Hematopoietic multipotent progenitor cell treated with erythropoietin and hydrocortisone succinate and interleukin-3 and kit ligand, for 17 days (in vitro differentiated cells): Measurements from ENCODE around the gene COA3.

ENCODE experiments used
- DNase-seq: peaks from one replicate; pipeline ENCODE4 v3.0.0-alpha.2; 2015; ENCODE audit warnings: low spot score

The COA3 gene, protein sequence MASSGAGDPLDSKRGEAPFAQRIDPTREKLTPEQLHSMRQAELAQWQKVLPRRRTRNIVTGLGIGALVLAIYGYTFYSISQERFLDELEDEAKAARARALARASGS

DNA sequence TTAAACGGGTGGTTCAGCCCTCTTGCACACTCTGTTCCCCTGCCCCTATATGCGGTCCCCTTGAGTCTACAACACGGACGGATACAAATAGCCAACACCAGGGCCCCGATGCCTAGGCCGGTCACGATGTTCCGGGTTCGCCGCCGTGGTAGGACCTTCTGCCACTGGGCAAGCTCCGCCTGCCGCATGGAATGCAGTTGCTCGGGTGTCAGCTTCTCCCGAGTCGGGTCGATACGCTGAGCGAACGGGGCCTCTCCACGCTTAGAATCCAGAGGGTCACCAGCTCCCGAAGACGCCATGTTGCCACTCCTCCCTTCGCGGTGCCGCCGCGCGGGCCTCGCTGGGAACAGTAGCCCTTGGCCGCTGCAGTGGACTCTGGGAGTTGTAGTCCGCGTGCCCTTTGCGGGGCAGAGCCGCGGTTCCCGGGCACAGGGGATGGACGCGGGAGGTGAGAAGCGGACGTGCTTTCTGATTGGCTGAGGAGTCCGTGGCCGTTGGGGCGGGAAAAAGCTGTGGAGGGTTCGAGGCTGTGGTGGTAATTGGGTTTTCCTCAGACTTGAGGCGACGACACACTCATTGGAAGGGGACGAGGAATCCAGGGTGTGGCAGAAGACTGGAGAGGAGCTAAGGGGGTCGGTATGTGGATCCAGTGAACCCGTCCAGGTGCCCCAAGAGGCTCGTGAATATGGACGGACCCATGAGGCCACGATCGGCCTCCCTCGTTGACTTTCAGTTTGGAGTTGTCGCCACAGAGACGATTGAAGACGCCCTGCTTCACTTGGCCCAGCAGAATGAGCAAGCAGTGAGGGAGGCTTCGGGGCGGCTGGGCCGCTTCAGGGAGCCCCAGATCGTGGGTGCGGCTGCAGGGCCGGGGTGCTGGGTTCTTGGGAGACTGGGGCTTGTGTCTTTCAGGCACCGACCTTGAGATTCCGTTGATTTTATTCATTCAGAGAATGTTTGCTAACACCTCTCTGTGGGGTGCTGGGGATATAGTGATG, at the start of gene COA3, which contains the start of gene CNTD1:
TSS of gene COA3 (minus strand) at position 322 of the 998 bp plus-strand sequence. CDS start at position 299, 23 bp downstream.
TSS of gene CNTD1 (plus strand) at position 479 of the 998 bp plus-strand sequence. CDS start at position 686, 207 bp downstream.
- peak; percentile 66 for DNase-seq

DNA sequence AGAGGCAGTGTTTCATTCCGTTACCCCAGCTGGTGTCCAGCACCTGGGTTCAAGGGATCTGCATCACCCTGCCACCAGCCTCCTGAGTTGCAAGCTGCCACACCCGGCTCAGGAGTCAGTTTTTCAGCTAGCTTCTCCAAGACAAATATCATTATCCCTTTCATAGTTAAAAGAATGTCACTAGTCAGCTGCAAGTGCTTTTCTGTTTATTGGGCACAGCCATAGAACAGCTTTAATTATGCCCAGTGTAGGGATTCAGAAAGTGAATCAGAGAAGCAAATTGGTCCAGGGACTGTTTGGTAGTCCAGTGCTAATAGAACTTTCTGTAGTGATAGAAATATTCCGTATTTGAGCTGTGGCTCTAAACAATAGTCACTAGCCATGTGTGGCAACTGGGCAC, 49.6 kb upstream of the COA3 start:
- no peak for DNase-seq

DNA sequence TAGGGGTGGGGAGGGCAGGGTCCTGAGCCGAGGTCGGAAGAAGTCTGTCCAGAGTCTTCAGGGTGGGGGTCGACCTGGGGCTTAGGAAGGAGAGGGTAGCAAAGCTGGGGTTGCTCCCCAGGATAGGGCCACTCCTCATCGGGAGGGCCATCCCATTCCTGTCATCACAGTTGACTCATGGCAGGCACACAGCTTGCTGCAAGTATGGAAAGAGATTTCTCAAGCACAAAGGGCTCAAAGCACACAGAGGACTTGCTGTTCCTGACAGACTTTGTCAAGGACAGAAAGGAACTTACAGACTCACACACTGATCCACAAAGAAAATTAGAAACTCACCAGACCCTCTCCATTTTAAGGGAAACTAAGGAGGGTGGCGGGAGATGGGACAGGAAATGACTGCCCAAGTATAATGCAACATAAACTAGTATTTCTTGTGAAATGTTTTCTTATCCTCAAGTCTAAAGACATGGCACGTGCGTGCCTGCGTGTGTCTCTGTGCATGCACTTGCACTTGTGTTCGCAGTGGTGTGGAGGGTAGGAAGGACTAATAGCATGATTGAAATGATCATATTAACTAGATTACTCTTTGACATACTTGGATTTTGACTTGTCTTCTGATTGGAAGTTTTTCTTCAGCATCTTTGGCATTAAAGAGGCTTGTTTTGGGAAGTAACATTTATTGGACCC, 48.2 kb upstream of the COA3 start:
- DNase-seq = no peak

DNA sequence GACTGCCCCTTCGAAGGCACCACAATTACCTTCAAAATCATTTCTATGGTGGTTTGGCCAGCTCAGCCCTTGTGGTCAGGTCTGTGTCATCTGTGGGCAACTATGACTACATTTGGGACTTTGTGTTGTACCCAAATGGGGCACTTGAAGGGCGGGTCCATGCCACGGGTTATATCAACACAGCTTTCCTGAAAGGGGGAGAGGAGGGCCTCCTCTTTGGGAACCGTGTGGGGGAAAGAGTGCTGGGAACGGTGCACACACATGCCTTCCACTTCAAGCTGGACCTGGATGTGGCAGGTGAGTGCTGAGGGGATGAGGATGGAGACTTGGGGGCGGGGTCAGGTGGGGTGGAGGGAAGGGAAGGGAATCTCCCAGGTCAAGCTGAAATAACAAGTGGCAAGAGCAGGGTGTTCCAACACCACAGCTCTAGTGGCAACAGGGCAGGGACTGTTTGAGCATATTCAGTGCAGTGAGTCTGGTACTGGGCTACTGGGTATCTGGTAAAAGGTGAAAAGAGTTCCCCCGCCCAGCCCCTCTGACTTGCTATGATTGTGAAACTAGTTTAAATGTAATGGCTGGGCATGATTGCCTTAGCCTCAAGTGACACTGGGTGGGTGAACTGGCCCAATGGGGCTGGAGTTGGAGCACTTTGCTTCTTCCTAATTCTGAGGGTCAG, 47.6 kb upstream of the COA3 start:
- DNase-seq = no peak

DNA sequence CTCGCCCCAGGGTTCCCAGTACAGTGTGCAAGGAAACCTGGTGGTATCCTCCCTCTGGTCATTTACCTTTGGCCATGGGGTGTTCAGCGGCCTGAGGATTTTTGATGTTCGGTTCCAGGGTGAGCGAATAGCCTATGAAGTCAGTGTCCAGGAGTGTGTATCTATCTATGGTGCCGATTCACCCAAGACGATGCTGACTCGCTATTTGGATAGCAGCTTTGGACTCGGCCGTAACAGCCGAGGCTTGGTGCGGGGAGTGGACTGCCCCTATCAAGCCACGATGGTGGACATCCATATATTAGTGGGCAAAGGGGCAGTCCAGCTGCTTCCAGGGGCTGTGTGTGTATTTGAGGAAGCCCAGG, 47.0 kb upstream of the COA3 start:
- DNase-seq = no peak

DNA sequence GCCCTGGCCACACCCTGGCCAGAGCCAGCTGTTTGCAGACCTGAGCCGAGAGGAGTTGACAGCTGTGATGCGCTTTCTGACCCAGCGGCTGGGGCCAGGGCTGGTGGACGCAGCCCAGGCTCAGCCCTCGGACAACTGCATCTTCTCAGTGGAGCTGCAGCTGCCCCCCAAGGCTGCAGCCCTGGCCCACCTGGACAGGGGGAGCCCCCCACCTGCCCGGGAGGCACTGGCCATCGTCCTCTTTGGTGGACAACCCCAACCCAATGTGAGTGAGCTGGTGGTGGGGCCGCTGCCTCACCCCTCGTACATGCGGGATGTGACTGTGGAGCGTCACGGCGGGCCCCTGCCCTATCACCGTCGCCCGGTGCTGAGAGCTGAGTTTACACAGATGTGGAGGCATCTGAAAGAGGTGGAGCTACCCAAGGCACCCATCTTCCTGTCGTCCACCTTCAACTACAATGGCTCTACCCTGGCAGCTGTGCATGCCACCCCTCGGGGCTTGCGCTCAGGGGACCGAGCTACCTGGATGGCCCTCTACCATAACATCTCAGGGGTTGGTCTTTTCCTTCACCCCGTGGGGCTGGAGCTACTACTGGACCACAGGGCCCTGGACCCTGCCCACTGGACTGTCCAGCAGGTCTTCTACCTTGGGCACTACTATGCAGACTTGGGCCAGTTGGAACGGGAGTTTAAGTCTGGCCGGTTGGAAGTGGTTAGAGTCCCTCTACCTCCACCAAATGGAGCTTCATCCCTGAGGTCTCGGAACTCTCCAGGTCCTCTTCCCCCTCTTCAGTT, 46.5 kb upstream of the COA3 start:
- DNase-seq = no peak

DNA sequence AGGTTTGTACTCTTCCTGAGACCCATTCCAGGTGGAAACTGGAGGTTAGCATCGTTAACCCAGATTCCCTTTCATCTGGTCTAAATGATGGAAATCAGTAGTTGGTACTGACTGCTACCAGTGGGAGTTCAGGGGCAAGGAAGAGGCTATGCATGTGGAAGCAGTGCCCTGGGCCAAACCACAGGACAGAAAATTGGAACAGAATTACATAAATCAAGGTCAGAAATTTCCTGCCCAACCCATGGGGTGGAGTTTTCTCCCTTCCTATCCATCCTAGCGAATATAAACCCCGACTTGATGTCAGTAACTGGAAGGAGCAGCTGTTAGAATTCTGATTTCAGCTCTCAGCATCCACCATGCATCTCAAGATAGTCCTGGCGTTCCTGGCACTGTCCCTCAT, 45.8 kb upstream of the COA3 start, which contains the start of gene AOC2:
TSS of gene AOC2 (plus strand) at position 310 of the 400 bp plus-strand sequence. CDS start at position 357, 47 bp downstream.
- no peak for DNase-seq

DNA sequence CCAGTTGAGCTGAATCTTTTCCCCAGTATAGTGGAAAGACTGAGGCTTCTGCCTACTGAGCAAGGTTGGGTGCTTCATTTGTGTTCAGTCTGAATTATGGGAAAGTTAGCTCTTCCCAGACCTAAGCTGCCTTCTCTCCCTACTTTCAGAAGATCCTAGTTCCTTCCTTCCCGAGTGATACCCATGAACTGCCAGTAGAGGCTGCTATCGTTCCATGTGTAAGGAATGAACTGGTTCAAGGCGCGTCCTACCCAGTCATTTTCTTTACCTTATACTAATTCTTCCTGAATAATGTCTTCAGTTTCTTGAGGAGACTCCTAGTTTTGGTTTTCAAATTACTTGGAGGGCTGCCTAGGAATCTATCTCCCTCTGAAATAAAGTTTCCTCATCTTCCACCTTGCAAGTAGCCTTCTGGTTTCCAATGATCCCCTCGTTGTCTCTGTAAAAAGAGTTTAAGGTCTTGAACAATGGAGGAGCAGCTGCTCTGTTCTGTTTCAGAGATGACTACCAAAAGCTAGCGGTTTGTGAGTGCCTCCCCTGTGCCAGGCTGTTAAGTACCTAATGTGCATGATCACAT, 44.9 kb upstream of the COA3 start:
- DNase-seq = peak; percentile 71

DNA sequence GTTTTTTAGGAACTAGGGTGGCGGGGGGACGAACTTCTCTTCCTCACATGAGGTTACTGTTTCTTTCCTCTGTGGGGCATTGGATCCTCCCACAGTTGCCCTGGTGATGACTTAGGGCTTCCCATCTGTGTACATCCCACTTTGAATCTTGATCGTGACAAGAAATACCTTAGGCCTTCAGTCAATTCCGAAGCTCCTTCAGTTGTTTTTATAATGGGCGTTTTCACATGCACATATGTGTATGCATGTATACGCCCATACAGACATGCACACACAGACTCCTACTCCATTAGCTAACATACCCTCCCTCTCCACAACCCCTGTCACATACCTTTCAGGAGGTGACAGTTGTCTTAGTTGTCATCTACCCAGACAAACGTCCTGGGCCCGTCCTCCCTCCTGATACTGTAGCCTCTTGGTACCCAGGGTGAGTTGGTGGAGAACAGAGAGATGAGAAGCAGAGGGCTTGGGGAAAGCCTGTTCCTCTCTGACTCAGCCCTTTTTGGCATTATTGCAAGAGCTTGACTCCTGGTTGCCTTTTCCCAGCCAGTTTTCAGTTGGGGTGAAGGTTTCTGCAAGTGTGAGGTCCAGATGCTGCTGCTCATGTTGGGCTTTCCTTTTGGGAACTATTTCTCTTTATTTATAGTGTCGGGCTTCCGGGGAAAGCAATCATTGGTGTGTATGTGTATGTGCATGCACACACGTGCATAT, 43.6 kb upstream of the COA3 start:
- DNase-seq = no peak

DNA sequence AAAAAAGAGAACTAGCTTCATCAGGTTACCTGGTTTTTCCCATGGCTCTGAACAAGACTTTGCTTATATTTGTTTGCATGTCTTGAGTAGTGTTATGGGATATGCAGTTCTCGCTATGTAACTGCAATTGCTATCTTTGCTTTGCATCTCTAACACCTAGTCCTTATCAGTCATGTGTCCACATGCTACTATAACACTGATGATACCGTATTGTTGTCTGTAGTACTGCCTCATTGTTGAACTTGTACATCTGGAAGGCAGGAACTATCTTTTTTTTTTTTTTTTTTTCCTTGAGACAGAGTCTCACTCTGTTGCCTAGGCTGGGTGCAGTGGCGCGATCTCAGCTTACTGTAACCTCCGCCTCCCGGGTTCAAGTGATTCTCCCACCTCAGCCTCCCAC, 37.2 kb upstream of the COA3 start:
- no peak for DNase-seq

DNA sequence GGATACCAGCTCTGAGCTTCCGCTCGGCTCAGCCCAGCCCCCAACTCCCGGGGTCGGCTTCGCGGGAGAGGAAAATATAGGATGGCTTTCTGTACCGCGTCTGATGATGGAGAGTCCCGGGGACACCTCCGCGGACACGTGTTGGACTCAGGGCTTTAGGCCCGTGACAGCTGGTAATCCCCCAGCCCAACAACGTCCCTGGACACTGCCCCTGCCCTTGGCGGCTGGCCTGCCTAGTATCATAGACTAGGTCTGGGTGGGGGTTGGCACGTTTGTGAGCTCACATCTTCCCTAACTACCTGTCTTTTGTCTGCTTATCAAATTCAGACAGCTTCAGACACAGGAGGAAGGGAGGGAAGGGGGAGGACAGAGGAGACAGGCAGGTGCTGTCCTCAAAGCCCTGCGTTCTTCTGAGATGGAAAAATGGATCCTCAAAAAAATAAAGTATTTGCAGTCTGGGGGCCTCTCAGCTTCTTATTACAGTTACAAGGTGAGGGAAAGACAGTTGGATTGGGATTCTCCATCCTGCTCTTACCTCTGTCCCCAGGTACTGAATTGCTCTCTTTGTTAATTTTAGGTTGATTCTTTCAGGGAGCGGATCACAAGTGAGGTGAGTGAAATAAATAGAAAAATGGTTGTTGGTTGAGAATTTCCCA, 35.4 kb upstream of the COA3 start:
- DNase-seq = no peak

DNA sequence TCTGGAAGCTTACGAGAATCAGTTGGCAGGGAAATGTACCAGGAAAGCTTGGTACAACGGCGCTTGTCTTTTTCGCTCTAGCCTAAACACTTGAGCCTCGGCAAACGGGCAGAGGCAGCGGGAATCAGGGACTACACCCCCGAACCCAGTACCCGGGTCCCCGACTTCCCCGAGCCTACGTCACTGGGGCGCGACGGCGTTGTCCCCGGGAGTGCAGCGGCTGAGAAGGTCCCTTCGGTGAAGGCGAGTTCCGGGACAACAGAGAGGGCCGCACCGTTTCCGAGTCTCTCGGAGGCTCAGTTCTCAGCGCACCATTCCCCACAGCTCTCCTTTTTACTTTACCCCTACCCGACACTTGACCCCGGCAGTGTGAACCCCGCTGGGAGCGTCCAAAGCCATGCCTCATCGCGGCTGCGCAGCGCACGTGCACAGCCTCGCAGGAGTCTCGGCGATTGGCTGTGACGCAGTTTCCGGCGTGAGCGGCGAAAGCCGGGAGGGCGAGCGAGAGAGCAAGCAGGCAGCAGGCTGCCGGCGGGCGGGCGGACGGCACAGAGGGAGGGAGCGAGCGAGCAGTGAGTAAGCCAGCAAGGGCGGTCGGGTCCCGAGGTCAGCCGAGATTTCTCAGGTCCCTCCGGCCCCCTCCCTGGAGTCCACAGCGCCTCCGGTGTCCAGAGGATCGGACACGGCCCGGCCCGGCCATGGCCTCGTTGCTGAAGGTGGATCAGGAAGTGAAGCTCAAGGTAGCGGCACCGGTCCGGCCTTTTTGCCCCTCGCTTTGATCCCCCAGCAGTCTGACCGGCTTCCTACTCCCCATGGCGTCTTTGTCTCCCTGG, 34.6 kb upstream of the COA3 start, which contains the start of gene PSME3:
TSS of gene PSME3 (plus strand) at position 464 of the 833 bp plus-strand sequence. CDS start at position 699, 235 bp downstream.
- peak; percentile 93 for DNase-seq

DNA sequence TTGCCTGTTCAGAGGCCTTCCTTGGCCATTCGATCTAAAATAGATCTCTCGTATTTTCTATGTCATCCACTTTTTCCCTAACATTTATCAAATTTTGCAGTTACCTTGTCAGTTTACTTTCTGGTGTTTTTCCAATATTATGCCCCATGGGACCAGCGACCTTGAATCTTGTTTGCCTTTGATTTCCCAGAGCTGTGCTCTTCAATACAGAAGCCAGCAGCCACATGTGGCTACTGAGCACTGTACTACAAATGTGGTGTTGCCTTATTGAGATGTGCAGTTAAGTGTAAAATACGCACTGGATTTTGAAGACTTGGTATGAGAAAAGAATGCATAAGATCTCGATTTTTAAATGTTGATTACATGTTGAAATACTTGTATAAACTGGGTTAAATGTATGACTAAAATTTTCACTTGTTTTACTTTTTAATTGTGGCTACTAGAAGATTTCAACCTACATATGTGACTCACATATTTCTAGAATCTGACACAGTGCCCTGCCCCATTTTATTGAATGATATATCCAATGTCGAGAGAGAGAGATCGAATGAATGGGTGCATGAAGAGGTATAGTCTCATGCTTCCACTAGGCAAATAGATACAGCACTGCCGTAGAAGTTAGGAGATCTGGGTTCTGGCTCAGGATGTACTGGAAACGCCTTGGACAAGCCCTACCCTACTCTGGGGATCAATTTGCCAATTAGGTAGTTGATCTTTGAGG, 33.9 kb upstream of the COA3 start:
- no peak for DNase-seq

DNA sequence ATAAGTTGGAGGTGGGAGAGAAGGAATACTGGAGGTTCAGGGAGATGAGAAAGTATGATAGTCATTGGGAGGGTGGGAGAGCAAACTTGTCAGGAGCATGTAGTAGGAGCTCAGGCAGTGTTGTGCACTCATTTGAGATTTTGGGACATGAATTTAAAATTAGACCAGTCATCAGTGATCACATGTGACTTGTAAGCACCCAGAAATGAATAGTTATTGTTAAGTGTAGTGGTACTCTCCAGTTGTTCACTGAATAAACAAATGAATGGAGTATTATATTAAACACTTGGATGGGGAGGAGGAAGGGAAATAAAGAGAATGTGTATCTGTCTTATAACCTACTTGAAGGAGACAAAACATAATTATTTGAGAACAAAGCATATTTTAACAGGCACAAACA, 32.5 kb upstream of the COA3 start:
- no peak for DNase-seq

DNA sequence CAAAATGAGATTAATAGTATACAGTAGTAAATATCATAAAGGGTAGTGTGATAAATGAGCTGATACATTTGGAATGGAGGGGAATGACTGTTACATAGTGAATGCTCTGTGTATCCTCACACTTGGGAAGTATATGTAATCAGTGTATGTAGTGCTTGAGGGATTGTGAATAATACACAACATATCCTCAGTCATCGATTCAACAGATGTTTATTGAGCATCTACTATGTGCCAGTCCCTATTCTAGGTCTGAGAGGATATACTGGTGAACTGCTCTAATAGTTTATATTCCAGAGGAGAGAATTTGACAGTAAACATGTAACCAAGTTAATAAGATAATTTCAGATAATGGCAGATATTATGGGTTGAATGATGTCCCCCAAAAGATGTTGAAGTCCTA, 29.0 kb upstream of the COA3 start:
- DNase-seq = no peak

DNA sequence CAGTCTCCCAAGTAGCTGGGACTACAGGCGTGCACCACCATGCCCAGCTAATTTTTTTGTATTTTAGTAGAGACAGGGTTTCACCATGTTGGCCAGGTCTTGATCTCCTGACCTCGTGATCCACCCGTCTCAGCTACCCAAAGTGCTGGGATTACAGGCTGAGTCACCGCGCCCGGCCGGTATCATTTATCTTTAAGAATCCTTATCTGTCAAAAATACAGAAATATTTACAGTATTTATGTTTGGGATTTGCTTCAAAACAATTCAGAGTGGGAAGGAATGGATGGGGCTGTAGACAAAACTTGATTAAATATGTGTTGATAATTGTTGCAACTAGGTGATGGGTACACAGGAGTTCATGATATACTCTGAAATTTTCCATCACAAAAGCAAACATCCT, 22.7 kb upstream of the COA3 start:
- no peak for DNase-seq

DNA sequence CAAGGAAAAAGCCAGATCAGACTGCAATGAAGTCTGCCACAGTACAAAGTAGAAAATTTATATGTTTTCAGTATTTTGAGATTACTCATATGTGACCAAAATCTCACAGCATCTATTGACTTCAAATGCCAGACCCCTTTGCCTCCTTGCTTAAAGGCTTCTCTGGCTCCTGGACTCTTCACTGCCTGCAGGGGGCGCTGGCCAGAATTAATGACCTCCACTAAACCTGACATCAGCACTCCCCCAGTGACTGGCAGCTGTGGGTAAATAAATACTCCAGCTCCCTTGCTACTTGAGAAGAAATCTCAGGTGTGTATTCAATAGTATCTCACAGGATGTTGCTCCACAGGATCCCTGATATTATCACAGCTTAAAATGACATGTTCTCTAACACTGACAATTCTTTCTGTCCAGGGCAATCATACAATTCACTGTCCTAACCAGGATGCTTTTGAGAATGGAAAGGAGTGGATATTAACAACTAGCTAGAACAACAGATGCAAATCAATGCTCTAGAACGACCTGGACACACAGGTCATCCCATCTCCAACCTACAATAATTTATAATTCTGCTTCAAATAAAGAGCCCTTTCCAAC, 21.5 kb upstream of the COA3 start:
- DNase-seq = peak; percentile 82

DNA sequence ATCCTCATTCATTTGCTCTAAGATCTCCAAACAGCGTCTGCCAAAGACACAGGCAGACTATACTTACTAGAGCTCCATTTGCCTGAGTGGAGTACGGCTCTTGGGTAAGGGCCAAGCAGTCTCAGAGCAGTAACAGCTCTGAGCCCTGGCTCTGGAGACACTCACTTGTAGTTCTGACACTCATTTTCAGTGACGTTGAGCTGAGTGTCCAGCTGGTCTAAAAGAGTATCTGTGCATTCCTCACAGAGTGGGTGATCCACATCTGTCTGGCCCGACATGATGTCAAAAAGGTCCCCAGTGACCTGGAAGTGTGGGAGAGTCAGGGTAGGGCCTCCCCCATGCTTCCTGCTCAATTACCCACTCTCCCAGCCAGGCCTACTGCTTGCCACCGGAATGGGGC, 19.9 kb upstream of the COA3 start:
- no peak for DNase-seq
